ENCODE results near the gene CAPN5.

Gene CAPN5

DNA sequence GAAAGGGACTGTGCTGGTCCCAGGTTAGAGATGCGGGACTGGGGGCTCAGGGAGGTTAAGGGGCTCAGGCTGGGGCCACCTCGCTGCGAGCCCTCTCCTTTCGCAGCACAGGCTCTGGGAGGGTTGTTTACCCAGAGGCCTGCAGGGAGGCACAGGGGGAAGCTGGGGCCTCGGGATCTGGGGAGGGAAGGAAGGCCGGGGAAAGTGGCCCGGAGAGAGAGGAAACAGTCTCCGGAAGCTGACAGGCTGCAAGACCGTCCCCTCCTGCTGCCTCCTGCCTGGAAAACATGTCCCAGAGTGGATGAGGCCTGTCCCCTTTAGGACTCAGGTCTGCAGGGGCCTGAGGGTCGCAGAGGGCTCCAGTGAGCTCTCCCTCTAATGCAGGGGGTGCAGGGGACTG is 106.7 kb downstream of the CAPN5 start:
- DNase-seq (ENCODE audit: low spot score), result no peak

DNA sequence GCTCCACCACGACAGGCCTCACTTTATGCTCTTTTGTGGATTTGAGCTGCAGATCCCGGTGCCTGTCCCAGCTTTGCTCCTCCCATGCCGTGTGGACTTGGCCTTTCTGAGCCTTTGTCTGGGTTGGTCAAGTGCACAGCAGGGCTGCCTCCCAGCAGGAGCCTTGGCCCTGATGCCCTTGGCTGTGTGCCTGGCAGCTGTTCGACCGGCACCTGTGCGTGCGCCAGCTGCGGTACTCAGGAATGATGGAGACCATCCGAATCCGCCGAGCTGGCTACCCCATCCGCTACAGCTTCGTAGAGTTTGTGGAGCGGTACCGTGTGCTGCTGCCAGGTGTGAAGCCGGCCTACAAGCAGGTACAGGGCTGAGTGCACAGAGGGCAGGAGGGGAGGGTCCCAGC is 107.8 kb downstream of the CAPN5 start:
- no peak for DNase-seq (ENCODE audit: low spot score)

DNA sequence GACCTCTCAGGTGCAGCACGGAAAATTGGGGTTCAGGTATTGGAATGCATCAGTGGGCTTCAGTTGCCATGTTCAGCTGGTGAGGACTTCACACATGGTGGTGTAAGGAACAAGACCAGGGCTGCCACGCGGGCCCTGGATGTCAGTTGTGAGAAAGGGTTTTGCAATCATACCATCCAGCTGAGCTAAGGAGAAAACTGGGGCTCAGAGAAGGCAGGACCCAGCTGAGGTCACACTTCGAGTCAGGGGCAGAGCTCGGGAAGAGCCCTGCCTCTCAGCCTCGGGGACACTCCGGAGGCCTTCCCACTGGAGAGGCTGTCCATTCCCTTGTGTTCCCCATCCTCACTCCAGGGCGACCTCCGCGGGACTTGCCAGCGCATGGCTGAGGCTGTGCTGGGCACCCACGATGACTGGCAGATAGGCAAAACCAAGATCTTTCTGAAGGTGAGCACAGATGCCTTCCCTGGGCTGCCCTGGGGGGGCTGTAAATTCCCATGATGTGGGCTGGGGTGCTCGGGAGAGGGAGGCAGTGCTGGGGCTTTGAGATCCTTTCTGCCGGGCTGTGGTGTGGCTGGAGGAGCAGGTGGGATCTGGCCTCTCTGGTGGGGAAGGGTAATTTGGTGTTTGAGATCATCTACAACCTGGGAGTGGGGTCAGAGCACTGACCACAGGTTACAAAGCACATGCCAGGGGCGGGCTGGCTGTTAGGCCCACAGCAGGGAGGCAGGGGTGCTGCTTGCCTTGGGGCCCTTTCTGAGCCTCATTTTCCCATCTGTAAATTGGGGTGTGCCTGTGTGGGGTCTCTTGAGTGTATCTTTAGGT is 108.5 kb downstream of the CAPN5 start:
- DNase-seq (ENCODE audit: low spot score), result no peak
